WI38 (cell line): Measurements from ENCODE around the gene ENO3.

Experiments
- H3K4me3 ChIP-seq: 2 replicates; pipeline ENCODE4 v1.5.1; 2011; ENCODE audit warnings: low read depth, mild to moderate bottlenecking, control low read depth, low read length
- TF ChIP-seq, protein P1 (sequence below): IDR thresholded peaks from 2 replicates; pipeline ENCODE4 v1.5.1; 2012; ENCODE audit warnings: low read depth, mild to moderate bottlenecking, control low read depth, low read length

Gene ENO3

DNA sequence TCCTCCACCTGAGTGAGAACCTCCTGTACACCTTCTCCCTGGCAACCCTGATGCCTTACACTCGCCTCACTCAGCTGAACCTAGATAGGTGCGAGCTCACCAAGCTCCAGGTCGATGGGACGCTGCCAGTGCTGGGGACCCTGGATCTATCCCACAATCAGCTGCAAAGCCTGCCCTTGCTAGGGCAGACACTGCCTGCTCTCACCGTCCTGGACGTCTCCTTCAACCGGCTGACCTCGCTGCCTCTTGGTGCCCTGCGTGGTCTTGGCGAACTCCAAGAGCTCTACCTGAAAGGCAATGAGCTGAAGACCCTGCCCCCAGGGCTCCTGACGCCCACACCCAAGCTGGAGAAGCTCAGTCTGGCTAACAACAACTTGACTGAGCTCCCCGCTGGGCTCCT, 18.2 kb upstream of the ENO3 start:
- no peak overlapping the region for H3K4me3 ChIP-seq
- TF ChIP-seq, protein P1, sequence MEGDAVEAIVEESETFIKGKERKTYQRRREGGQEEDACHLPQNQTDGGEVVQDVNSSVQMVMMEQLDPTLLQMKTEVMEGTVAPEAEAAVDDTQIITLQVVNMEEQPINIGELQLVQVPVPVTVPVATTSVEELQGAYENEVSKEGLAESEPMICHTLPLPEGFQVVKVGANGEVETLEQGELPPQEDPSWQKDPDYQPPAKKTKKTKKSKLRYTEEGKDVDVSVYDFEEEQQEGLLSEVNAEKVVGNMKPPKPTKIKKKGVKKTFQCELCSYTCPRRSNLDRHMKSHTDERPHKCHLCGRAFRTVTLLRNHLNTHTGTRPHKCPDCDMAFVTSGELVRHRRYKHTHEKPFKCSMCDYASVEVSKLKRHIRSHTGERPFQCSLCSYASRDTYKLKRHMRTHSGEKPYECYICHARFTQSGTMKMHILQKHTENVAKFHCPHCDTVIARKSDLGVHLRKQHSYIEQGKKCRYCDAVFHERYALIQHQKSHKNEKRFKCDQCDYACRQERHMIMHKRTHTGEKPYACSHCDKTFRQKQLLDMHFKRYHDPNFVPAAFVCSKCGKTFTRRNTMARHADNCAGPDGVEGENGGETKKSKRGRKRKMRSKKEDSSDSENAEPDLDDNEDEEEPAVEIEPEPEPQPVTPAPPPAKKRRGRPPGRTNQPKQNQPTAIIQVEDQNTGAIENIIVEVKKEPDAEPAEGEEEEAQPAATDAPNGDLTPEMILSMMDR, result no peak

DNA sequence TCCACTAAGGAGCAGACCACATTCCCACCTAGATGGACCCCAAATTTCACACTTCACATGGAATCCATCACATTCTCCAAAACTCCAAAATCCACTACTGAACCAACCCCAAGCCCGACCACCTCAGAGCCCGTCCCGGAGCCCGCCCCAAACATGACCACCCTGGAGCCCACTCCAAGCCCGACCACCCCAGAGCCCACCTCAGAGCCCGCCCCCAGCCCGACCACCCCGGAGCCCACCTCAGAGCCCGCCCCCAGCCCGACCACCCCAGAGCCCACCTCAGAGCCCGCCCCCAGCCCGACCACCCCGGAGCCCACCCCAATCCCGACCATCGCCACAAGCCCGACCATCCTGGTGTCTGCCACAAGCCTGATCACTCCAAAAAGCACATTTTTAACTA, 17.3 kb upstream of the ENO3 start:
- TF ChIP-seq, protein P1, result no peak
- H3K4me3 ChIP-seq, result no peak overlapping the region

DNA sequence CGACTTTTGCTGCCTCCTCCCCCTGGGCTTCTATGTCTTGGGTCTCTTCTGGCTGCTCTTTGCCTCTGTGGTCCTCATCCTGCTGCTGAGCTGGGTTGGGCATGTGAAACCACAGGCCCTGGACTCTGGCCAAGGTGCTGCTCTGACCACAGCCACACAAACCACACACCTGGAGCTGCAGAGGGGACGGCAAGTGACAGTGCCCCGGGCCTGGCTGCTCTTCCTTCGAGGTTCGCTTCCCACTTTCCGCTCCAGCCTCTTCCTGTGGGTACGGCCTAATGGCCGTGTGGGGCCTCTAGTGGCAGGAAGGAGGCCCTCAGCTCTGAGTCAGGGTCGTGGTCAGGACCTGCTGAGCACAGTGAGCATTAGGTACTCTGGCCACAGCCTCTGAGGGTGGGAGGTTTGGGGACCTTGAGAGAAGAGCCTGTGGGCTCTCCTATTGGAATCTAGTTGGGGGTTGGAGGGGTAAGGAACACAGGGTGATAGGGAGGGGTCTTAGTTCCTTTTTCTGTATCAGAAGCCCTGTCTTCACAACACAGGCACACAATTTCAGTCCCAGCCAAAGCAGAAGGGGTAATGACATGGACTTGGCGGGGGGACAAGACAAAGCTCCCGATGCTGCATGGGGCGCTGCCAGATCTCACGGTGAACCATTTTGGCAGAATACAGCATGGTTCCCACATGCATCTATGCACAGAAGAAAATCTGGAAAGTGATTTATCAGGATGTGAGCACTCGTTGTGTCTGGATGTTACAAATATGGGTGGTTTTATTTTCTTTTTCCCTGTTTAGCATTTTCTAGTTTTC, 16.5 kb upstream of the ENO3 start:
- H3K4me3 ChIP-seq, result no peak overlapping the region
- TF ChIP-seq, protein P1, result peak; percentile 17; the same call in 1 of the 2 replicates

DNA sequence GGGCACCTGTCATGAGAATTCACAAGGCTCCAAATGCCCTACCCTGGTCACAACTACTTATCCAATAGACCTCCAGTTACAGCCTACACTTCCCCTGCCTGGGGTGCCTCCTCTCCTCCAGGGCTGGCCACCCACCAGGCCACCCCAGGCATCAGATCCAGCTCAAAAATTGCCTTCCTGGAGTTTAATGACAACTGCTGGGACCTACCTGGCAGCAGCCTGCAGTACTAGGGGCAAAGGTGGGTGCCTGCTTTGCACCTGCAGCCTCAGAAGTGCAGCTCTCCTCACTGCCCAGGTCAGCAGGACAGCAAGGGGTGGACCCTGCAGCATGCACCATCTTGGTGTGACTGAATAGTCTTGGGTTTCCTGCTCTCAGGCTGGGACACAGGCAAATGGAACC, 15.3 kb upstream of the ENO3 start:
- TF ChIP-seq, protein P1, result no peak
- no peak overlapping the region for H3K4me3 ChIP-seq

DNA sequence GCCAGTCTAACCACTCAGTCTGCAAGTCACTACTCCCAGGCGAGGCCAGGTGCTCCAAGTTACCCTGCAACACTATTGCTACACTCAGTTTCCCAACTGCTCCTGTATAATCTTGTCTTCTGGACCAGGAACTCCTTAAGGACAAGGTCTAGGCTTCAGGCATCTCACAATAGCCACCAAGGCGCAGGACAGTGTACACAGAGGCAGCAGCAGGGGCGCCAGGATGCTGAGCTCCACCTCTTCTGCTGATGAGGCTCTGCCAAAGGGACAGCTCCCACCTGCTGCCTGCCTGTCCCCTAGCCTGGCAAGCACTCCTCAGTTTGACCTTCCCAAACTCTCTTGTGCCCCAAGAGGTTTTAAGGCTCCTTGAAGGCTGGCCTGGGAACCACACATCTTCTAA, 14.5 kb upstream of the ENO3 start:
- TF ChIP-seq, protein P1, result no peak
- H3K4me3 ChIP-seq, result no peak overlapping the region

DNA sequence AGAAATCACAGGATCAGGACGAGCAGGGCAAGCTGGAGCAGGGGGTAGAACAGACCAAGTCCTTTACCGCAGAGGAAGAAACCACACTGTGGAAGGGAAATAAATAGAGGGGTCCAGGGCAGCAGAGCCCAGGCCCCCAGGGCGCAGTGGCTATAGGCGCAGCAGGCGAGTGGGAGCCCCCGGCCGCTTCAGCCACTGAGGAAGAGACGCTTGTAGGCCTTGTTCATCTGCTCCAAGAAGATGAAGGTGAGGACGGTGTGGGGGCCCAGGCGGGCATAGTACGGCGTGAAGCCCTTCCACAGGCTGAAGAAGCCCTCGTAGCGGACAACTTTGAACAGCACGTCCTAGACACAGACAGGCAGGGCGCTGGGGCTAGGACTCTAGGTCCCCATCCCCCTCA, 13.4 kb upstream of the ENO3 start:
- TF ChIP-seq, protein P1, result no peak
- no peak overlapping the region for H3K4me3 ChIP-seq

DNA sequence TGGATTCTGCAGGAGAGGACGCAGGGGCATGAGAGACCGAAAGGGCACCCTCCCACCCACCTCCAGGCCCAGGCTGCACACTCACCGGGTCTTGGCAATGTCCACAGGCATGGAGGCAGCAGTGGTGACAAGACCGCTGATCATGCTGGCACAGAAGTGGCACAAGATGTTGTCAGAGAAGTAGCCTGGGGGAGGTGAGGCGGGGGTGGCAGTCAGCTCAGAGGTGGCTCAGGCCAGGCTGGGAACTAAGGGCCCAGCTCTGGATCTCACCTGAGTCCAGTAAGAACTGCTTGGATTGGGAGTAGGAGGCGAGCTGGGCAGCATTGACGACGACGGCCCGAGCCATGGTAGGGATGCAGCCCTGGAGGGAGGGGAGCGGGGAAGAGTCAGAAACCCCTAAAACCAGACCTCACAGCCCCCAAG, 12.8 kb upstream of the ENO3 start:
- TF ChIP-seq, protein P1, result no peak
- no peak overlapping the region for H3K4me3 ChIP-seq
